Activated naive CD4-positive, alpha-beta T cell treated with anti-CD3 and anti-CD28 coated beads, Interleukin-2, amount 50 U/mL, for 24 hours (primary cell): ENCODE measurements around the gene NCMAP.

Source experiments
- H3K27ac Mint-ChIP-seq: one replicate; pipeline ENCODE4 v1.8.0; 2021; ENCODE audit warnings: mild to moderate bottlenecking, mixed read lengths
- H3K27me3 Mint-ChIP-seq: one replicate; pipeline ENCODE4 v1.8.0; 2021; ENCODE audit warnings: mixed read lengths
- H3K36me3 Mint-ChIP-seq: one replicate; pipeline ENCODE4 v1.8.0; 2021; ENCODE audit warnings: mixed read lengths
- H3K4me1 Mint-ChIP-seq: one replicate; pipeline ENCODE4 v1.8.0; 2021; ENCODE audit warnings: mixed read lengths
- H3K4me3 Mint-ChIP-seq: one replicate; pipeline ENCODE4 v1.8.0; 2021; ENCODE audit warnings: mild to moderate bottlenecking, mixed read lengths
- H3K9me3 Mint-ChIP-seq: one replicate; pipeline ENCODE4 v1.8.0; 2021; ENCODE audit warnings: mixed read lengths

The NCMAP gene

DNA sequence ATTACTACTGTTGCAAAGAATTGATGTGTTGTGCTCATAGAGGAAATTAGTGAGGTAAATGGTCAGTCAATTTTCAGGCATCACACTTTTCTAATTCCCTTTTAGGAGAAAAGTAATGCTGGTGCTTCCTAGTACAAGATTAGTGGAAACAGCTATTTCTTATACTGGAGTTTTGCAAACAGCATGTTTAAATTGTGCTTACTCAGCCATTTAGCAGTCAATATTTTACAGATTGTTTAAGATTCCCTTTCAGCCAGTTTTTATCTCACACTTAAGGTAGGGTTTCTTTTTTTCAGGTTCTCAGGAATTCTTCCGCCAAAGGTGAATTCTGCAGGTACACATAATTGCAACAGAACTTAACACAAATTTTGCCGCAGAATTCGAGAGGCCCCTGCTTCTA, 98.1 kb downstream of the NCMAP start:
- Mint-ChIP-seq H3K4me1 (peaks cover 66% of the 10 kb centered on the region), H3K27me3 (no peaks in the 10 kb centered on the region), H3K4me3 (no peak overlapping the region), H3K9me3 (no peaks in the 10 kb centered on the region), H3K36me3 (peaks cover 30% of the 10 kb centered on the region), H3K27ac (no peak overlapping the region)

DNA sequence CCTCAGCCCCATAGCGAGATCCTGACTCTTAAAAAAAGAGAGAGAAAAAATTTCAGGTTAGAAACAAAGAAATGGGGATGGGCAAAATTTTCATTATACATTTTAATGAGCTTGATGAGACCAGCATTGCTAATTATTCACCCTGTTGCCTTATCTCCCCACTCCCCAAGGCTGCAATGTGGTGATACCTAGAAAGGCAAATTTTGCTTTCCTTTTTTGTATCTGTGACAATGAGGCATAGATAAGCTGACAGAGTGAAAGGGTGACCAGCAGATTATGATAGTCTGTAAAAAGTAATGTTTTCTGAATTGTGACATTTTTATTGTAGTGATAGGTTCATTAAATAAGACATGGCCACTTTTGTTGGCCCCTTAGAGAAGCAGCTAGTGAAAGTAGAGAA, 100.2 kb downstream of the NCMAP start:
- H3K9me3 Mint-ChIP-seq, result no peaks in the 10 kb centered on the region
- H3K4me1 Mint-ChIP-seq, result peaks cover 68% of the 10 kb centered on the region
- no peaks in the 10 kb centered on the region for H3K27me3 Mint-ChIP-seq
- H3K4me3 Mint-ChIP-seq, result no peak overlapping the region
- peak overlapping the region; percentile 23 for H3K27ac Mint-ChIP-seq
- peaks cover 23% of the 10 kb centered on the region for H3K36me3 Mint-ChIP-seq

DNA sequence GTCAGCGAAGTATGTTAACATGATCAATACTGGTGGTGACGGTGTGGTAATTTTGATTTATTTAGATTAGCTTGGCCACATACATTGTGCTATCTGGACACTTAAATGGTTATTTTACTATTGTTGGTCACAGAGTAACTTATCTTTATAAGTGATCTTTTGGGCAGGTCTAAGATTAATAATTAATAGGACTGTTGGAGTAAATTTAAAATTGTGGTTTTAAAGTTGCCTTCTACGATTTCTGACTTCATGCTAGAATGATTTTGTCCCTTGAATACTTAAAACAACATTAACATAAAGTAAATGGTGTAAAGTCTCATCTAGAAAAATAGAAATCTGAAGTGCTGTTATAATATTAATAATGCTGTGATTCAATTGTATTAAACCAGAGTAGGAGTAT, 101.9 kb downstream of the NCMAP start:
- no peaks in the 10 kb centered on the region for H3K27me3 Mint-ChIP-seq
- H3K9me3 Mint-ChIP-seq, result no peaks in the 10 kb centered on the region
- H3K27ac Mint-ChIP-seq, result no peak overlapping the region
- H3K36me3 Mint-ChIP-seq, result peaks cover 14% of the 10 kb centered on the region
- peaks cover 60% of the 10 kb centered on the region for H3K4me1 Mint-ChIP-seq
- H3K4me3 Mint-ChIP-seq, result no peak overlapping the region
